GM12892 (cell line): ENCODE measurements around the gene WDR81.

Experiments used
- POLR2A ChIP-seq: IDR thresholded peaks from 2 replicates; pipeline ENCODE4 v1.6.1; 2011; ENCODE audit warnings: low read depth, low read length, control low read depth
- POLR2AphosphoS5 ChIP-seq: IDR thresholded peaks from 2 replicates; pipeline ENCODE4 v1.6.1; 2011; ENCODE audit warnings: low read depth, low read length, control low read depth
- TAF1 ChIP-seq: IDR thresholded peaks from 2 replicates; pipeline ENCODE4 v1.6.1; 2011; ENCODE audit warnings: low read depth, mild to moderate bottlenecking, control low read depth, low read length, borderline replicate concordance

DNA sequence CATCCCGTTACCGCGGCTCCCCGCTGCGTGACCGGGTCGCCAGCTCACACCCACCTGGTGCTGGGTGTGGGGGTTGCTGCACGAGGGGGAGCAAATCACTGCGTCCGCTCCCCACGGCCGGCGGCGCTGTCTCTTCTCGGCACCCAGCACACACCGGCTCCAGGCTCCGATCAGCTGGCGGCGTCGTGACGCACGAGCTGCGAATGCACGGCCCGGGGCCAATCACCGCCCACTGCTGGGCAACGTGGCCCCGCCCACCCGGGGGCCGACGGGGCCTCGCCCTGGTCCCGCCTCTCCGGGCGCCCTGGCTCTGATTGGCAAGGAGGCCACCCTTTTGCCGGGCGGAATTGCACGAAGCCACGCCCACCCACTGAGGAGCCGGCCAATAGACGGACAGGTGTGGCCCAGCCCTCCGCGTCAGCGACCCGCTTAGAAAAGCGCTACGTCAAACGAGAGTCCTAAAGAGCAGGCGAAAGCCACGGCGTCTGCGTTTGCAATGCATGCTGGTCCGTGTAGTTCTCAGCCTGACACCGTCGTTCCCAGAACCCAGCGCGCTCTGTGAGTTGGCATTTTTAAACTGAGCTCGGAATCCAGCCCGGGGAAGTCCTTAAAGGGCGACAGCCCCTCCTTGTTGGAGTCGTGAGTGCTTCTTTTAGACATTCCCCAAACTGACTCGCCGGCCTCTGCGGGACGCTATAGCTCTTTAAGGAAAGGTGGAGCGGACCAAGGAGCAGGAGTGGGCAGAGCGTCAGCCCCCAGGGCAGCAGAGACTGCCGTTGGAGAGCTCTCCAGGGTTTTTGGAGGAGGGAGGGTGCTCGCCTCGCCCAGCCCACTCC is 8.2 kb upstream of the WDR81 start:
- TF ChIP-seq POLR2A (peak; percentile 96), POLR2AphosphoS5 (peak; percentile 92), TAF1 (peak; percentile 90)
